Skeletal muscle satellite cell (primary cell): ENCODE results near the gene HDX. TPM values are rescaled to one million over a fixed set of nuclear protein-coding genes. Genes with fewer than 3 reads are reported as not detected.
"Not testable (repeated sequence)": the region's sequence is repeated elsewhere in the genome, so short reads cannot be mapped to it uniquely, and the experiment has no call there.

Source experiments
- H3K27me3 ChIP-seq: 2 replicates; pipeline ENCODE4 v1.7.0; 2013; ENCODE audit warnings: low read length; ENCODE audit not compliant: control insufficient read depth, insufficient read depth
- H3K36me3 ChIP-seq: 2 replicates; pipeline ENCODE4 v1.7.0; 2013; ENCODE audit warnings: mild to moderate bottlenecking, control low read depth, low read length; ENCODE audit not compliant: insufficient read depth
- H3K4me1 ChIP-seq: 2 replicates; pipeline ENCODE4 v1.7.0; 2013; ENCODE audit warnings: low read length; ENCODE audit not compliant: control insufficient read depth, insufficient read depth
- H3K4me2 ChIP-seq: 2 replicates; pipeline ENCODE4 v1.7.0; 2013; ENCODE audit warnings: mild to moderate bottlenecking, low read length
- H3K4me3 ChIP-seq: 2 replicates; pipeline ENCODE4 v1.7.0; 2013; ENCODE audit warnings: low read length
- H3K9ac ChIP-seq: 2 replicates; pipeline ENCODE4 v1.7.0; 2013; ENCODE audit warnings: mild to moderate bottlenecking, low read depth, low read length, moderate library complexity
- H3K9me3 ChIP-seq: replicated peaks from 2 replicates; pipeline ENCODE4 v1.7.0; 2013; ENCODE audit warnings: mild to moderate bottlenecking, control low read depth, low read length
- total RNA-seq: library from RNA; depleted of rRNA; stranded (reverse); fragments of >200 nt; gene quantifications from 2 replicates; pipeline ENCODE4 v1.2.3, GENCODE V29; 2012; rRNA removed

HDX gene, protein sequence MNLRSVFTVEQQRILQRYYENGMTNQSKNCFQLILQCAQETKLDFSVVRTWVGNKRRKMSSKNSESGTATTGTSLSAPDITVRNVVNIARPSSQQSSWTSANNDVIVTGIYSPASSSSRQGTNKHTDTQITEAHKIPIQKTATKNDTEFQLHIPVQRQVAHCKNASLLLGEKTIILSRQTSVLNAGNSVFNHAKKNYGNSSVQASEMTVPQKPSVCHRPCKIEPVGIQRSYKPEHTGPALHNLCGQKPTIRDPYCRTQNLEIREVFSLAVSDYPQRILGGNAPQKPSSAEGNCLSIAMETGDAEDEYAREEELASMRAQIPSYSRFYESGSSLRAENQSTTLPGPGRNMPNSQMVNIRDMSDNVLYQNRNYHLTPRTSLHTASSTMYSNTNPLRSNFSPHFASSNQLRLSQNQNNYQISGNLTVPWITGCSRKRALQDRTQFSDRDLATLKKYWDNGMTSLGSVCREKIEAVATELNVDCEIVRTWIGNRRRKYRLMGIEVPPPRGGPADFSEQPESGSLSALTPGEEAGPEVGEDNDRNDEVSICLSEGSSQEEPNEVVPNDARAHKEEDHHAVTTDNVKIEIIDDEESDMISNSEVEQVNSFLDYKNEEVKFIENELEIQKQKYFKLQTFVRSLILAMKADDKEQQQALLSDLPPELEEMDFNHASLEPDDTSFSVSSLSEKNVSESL
- 3.9 and 7.9 TPM in 2 replicates for total RNA-seq

GRCh38 chrX:84501798-84502628, at the start of gene HDX:
Gene HDX (minus strand): TSS chrX:84502453. CDS start chrX:84475397, 27,056 bp downstream.
- H3K9ac ChIP-seq, result peak within 1 kb of the TSS; percentile 90
- no peaks in the 10 kb centered on the region for H3K36me3 ChIP-seq
- H3K4me1 ChIP-seq, result no peaks in the 10 kb centered on the region
- H3K27me3 ChIP-seq, result no peaks in the 10 kb centered on the region
- H3K4me3 ChIP-seq, result peak within 1 kb of the TSS; percentile 86
- H3K9me3 ChIP-seq, result no peaks in the 10 kb centered on the region
- H3K4me2 ChIP-seq, result peak within 1 kb of the TSS; percentile 82

- not testable (repeated sequence) for H3K9me3 ChIP-seq, H3K4me2 ChIP-seq, H3K9ac ChIP-seq, H3K27me3 ChIP-seq, H3K4me1 ChIP-seq, H3K36me3 ChIP-seq, H3K4me3 ChIP-seq
These were observed 39.1 kb upstream of the HDX start for GRCh38 chrX:84541315-84541714.

GRCh38 chrX:84537627-84538026, 35.4 kb upstream of the HDX start:
- not testable (repeated sequence) for H3K4me3 ChIP-seq, H3K4me2 ChIP-seq, H3K9me3 ChIP-seq, H3K4me1 ChIP-seq, H3K36me3 ChIP-seq, H3K27me3 ChIP-seq, H3K9ac ChIP-seq

DNA sequence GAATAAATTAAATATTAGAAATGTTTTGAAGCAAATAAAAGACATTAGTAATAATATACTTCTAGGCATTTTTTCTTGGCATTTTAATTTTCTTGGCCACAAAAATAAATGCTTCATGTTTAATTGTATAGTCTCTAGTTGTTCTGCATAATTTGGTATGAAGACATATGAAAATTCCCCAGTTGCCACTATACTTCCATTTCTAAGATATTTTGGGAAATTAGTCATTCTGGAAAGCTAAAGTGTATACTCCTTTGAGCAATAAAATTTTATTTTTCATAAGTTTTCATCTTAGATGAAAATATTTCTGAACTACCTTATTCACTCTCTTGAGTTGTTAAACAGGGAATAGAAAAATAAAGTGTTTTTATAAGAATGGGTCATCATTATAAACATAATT, 13.8 kb downstream of the HDX start:
- no peak overlapping the region for H3K9ac ChIP-seq
- no peak overlapping the region for H3K4me2 ChIP-seq
- H3K27me3 ChIP-seq, result no peaks in the 10 kb centered on the region
- H3K36me3 ChIP-seq, result no peaks in the 10 kb centered on the region
- no peaks in the 10 kb centered on the region for H3K9me3 ChIP-seq
- H3K4me1 ChIP-seq, result no peaks in the 10 kb centered on the region
- H3K4me3 ChIP-seq, result no peak overlapping the region

DNA sequence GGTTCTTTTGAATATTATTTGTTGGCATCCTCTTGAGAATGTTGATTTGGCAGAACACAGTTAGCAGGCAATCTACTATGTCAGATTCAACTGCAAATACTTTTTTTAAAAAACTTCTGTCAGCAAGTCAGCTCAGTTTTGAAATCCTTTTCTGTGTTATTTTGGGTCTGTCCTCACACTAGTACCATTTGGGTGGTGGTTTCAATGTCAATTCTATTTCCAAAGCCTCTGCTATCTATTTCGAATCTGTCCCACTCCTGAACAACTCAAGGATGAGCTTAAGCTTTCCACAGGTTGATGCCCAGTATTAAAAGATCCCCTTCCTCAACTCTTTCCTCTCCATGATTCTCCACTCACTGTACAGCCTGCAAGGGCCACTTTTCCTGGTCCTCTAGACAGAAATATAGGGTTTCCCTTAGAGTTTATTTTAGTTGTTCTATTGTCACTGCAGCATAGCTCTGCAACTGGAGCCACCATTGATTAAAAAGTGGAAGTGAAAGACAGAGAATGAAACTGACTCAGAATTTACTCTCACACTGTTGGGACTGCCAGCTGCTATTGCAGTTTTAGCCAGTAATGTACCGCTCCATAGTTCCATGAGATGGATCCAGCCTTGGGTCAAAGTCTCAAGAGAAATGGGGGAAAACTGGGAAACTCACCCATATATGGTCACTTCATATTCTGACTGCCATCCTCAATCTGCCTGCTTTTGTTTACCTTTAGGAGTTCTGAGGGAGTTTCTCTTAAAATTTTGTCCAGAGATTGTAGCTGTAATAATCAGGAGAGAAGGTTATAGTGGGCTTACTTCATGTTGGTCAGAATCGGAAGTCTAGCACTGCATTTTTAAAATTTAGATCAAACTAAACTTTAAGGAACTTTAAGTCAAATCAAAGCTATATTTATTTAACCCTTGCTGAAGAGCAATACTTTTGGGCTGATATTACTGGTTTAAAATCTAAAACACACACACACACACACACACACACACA, 14.6 kb downstream of the HDX start:
- Histone ChIP-seq H3K4me3 (no peak overlapping the region), H3K27me3 (no peaks in the 10 kb centered on the region), H3K36me3 (no peaks in the 10 kb centered on the region), H3K9ac (no peak overlapping the region), H3K9me3 (peaks cover 3% of the 10 kb centered on the region), H3K4me1 (no peaks in the 10 kb centered on the region), H3K4me2 (no peak overlapping the region)

- Histone ChIP-seq H3K9me3 (peaks cover 3% of the 10 kb centered on the region), H3K4me3 (no peak overlapping the region), H3K4me1 (no peaks in the 10 kb centered on the region), H3K4me2 (no peak overlapping the region), H3K36me3 (no peaks in the 10 kb centered on the region), H3K9ac (no peak overlapping the region), H3K27me3 (no peaks in the 10 kb centered on the region)
These were observed 23.2 kb downstream of the HDX start for GRCh38 chrX:84479086-84479485.

- Histone ChIP-seq H3K4me3 (no peak overlapping the region), H3K4me1 (no peaks in the 10 kb centered on the region), H3K9me3 (no peaks in the 10 kb centered on the region), H3K36me3 (no peaks in the 10 kb centered on the region), H3K9ac (no peak overlapping the region), H3K27me3 (no peaks in the 10 kb centered on the region), H3K4me2 (no peak overlapping the region)
These were observed 25.1 kb downstream of the HDX start for GRCh38 chrX:84477114-84477513.

GRCh38 chrX:84475596-84475995, 26.7 kb downstream of the HDX start:
- H3K9ac ChIP-seq, result no peak overlapping the region
- H3K27me3 ChIP-seq, result no peaks in the 10 kb centered on the region
- H3K36me3 ChIP-seq, result no peaks in the 10 kb centered on the region
- no peaks in the 10 kb centered on the region for H3K4me1 ChIP-seq
- H3K4me2 ChIP-seq, result no peak overlapping the region
- H3K9me3 ChIP-seq, result no peaks in the 10 kb centered on the region
- no peak overlapping the region for H3K4me3 ChIP-seq

DNA sequence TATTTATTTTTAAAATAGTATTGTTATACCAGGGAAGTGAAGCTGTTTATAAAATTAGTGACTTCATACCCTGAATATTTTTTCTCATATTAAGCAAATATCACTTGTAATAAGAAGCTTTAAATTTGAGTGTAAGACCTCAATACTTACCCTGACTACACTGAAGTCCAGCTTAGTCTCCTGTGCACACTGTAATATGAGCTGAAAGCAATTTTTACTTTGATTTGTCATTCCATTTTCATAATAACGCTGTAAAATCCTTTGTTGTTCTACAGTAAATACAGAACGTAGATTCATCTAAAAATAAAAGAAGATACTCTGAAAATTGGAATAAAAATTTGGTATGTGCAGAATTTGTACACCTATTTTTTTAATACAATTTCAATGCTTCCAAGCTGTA, 27.2 kb downstream of the HDX start:
- H3K9me3 ChIP-seq, result no peaks in the 10 kb centered on the region
- no peaks in the 10 kb centered on the region for H3K4me1 ChIP-seq

DNA sequence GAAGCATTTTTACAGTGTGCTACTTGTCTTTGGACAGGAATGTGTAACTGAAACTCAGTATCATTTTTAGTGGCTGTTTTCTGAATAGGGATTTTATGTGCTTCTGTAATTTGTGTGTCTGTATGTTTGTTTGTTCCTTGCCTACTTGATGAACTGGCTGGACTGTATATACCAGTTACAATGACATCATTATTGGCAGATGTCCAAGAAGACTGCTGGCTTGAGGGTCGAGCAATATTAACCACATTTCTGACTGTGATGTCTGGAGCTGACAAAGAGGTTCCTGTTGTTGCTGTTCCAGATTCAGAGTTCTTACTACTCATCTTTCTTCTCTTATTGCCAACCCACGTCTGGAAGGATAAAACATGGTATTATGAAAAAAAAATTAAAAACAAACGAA, 33.0 kb downstream of the HDX start:
- Histone ChIP-seq H3K27me3 (no peaks in the 10 kb centered on the region), H3K4me3 (no peak overlapping the region), H3K4me1 (no peaks in the 10 kb centered on the region), H3K36me3 (peaks cover 7% of the 10 kb centered on the region), H3K4me2 (no peak overlapping the region), H3K9me3 (no peaks in the 10 kb centered on the region), H3K9ac (no peak overlapping the region)

More for the DNA sequence above, 27.2 kb downstream of the HDX start:
- Histone ChIP-seq H3K9ac (no peak overlapping the region), H3K27me3 (no peaks in the 10 kb centered on the region), H3K4me2 (no peak overlapping the region), H3K36me3 (no peaks in the 10 kb centered on the region), H3K4me3 (no peak overlapping the region)
